ENCODE results near the gene GGACT.

The GGACT gene

GRCh38 chr13:100588331-100589177, at the start of gene GGACT:
TSS of gene GGACT (minus strand) at chr13:100588789. CDS start at chr13:100532591, 56,198 bp downstream.
- peak; percentile 97 for TF ChIP-seq L3MBTL2 (conservative IDR thresholded peaks at IDR 0.05)
- TF ChIP-seq BHLHE40 (IDR thresholded peaks at IDR 0.05; ENCODE audit: borderline replicate concordance): no peak
- peak; percentile 70; the same call in 1 of the 2 replicates for TF ChIP-seq ARNT (IDR thresholded peaks at IDR 0.05)
- no peak for TF ChIP-seq FOXA1 (IDR thresholded peaks at IDR 0.05)
- peak; percentile 82; the same call in 1 of the 2 replicates for TF ChIP-seq LEF1 (IDR thresholded peaks at IDR 0.05; ENCODE audit: borderline replicate concordance)
- no peak for TF ChIP-seq NFRKB (IDR thresholded peaks at IDR 0.05)
- peak; percentile 75 for TF ChIP-seq FOXM1 (IDR thresholded peaks at IDR 0.05; ENCODE audit: borderline replicate concordance)
- POLR2A ChIA-PET: no interaction called here
- peak; percentile 85 for DNase-seq (ENCODE audit: extremely low spot score)
- CTCF ChIA-PET: no interaction called here

GRCh38 chr13:100637796-100638195, 49.2 kb upstream of the GGACT start:
- ChIA-PET CTCF (no interaction called here), POLR2A (no interaction called here)
- DNase-seq (ENCODE audit: extremely low spot score): no peak
- TF ChIP-seq TARDBP (IDR thresholded peaks at IDR 0.05) (no peak), HDGF (IDR thresholded peaks at IDR 0.05; ENCODE audit: borderline replicate concordance) (no peak), BHLHE40 (IDR thresholded peaks at IDR 0.05; ENCODE audit: borderline replicate concordance) (no peak), PKNOX1 (IDR thresholded peaks at IDR 0.05) (no peak), FOXM1 (IDR thresholded peaks at IDR 0.05; ENCODE audit: borderline replicate concordance) (no peak), L3MBTL2 (conservative IDR thresholded peaks at IDR 0.05) (no peak), SUZ12 (IDR thresholded peaks at IDR 0.05) (no peak), SP1 (IDR thresholded peaks at IDR 0.05) (no peak), LEF1 (IDR thresholded peaks at IDR 0.05; ENCODE audit: borderline replicate concordance) (no peak), ELF4 (IDR thresholded peaks at IDR 0.05) (no peak), FOXA1 (IDR thresholded peaks at IDR 0.05) (no peak), ARNT (IDR thresholded peaks at IDR 0.05) (no peak), CTBP1 (IDR thresholded peaks at IDR 0.05; ENCODE audit: borderline replicate concordance) (no peak), ZNF384 (IDR thresholded peaks at IDR 0.05) (no peak), NFRKB (IDR thresholded peaks at IDR 0.05) (no peak), FOXK2 (IDR thresholded peaks at IDR 0.05) (no peak)

- TF ChIP-seq HDGF (IDR thresholded peaks at IDR 0.05; ENCODE audit: borderline replicate concordance) (no peak), FOXA1 (IDR thresholded peaks at IDR 0.05) (no peak), ARNT (IDR thresholded peaks at IDR 0.05) (no peak), L3MBTL2 (conservative IDR thresholded peaks at IDR 0.05) (no peak), PKNOX1 (IDR thresholded peaks at IDR 0.05) (no peak), SP1 (IDR thresholded peaks at IDR 0.05) (no peak), BHLHE40 (IDR thresholded peaks at IDR 0.05; ENCODE audit: borderline replicate concordance) (no peak), CTBP1 (IDR thresholded peaks at IDR 0.05; ENCODE audit: borderline replicate concordance) (no peak), FOXM1 (IDR thresholded peaks at IDR 0.05; ENCODE audit: borderline replicate concordance) (no peak), ZNF384 (IDR thresholded peaks at IDR 0.05) (no peak), TARDBP (IDR thresholded peaks at IDR 0.05) (no peak), FOXK2 (IDR thresholded peaks at IDR 0.05) (no peak), NFRKB (IDR thresholded peaks at IDR 0.05) (no peak)
- DNase-seq (ENCODE audit: extremely low spot score): no peak
- ChIA-PET CTCF (no interaction called here), POLR2A (no interaction called here)
Measured at GRCh38 chr13:100637380-100637779, 48.8 kb upstream of the GGACT start.

- DNase-seq (ENCODE audit: extremely low spot score): no peak
- ChIA-PET CTCF (no interaction called here), POLR2A (no interaction called here)
- TF ChIP-seq NFRKB (IDR thresholded peaks at IDR 0.05) (no peak), SUZ12 (IDR thresholded peaks at IDR 0.05) (no peak), TARDBP (IDR thresholded peaks at IDR 0.05) (no peak), BHLHE40 (IDR thresholded peaks at IDR 0.05; ENCODE audit: borderline replicate concordance) (no peak), ARNT (IDR thresholded peaks at IDR 0.05) (no peak), PKNOX1 (IDR thresholded peaks at IDR 0.05) (no peak), ELF4 (IDR thresholded peaks at IDR 0.05) (no peak), LEF1 (IDR thresholded peaks at IDR 0.05; ENCODE audit: borderline replicate concordance) (no peak), HDGF (IDR thresholded peaks at IDR 0.05; ENCODE audit: borderline replicate concordance) (no peak), FOXA1 (IDR thresholded peaks at IDR 0.05) (no peak), CTBP1 (IDR thresholded peaks at IDR 0.05; ENCODE audit: borderline replicate concordance) (no peak), L3MBTL2 (conservative IDR thresholded peaks at IDR 0.05) (no peak), SP1 (IDR thresholded peaks at IDR 0.05) (no peak), FOXM1 (IDR thresholded peaks at IDR 0.05; ENCODE audit: borderline replicate concordance) (no peak), ZNF384 (IDR thresholded peaks at IDR 0.05) (no peak), FOXK2 (IDR thresholded peaks at IDR 0.05) (no peak)
Measured at GRCh38 chr13:100636441-100636840, 47.9 kb upstream of the GGACT start.

- CTCF ChIA-PET: no interaction called here
- TF ChIP-seq LEF1 (IDR thresholded peaks at IDR 0.05; ENCODE audit: borderline replicate concordance) (no peak), PKNOX1 (IDR thresholded peaks at IDR 0.05) (no peak), TARDBP (IDR thresholded peaks at IDR 0.05) (no peak), BHLHE40 (IDR thresholded peaks at IDR 0.05; ENCODE audit: borderline replicate concordance) (no peak), NFRKB (IDR thresholded peaks at IDR 0.05) (no peak), ARNT (IDR thresholded peaks at IDR 0.05) (no peak), FOXK2 (IDR thresholded peaks at IDR 0.05) (no peak), L3MBTL2 (conservative IDR thresholded peaks at IDR 0.05) (no peak), HDGF (IDR thresholded peaks at IDR 0.05; ENCODE audit: borderline replicate concordance) (no peak), SP1 (IDR thresholded peaks at IDR 0.05) (no peak), CTBP1 (IDR thresholded peaks at IDR 0.05; ENCODE audit: borderline replicate concordance) (no peak)
- DNase-seq (ENCODE audit: extremely low spot score): no peak
- POLR2A ChIA-PET: no interaction called here
Measured at GRCh38 chr13:100636004-100636403, 47.4 kb upstream of the GGACT start.
